Measurements from ENCODE around the gene ATP1A1. TPM values are rescaled to one million over a fixed set of nuclear protein-coding genes. Genes with fewer than 3 reads are reported as not detected.
A peak's percentile ranks its signal among the peaks of the same experiment; 100 is the strongest.

Gene ATP1A1
- total RNA-seq, 2 donors from 2014 or later: 259 to 313 TPM

GRCh38 chr1:116379057-116379630 lies 6.1 kb downstream of the ATP1A1 start:
- peak overlapping the region; percentile 81 for H3K4me3 Mint-ChIP-seq
- peak overlapping the region; percentile 97 for H3K27ac Mint-ChIP-seq
- no peaks in the 10 kb centered on the region for H3K9me3 ChIP-seq (ENCODE audit: control insufficient read depth, low read length, poor library complexity, severe bottlenecking)
- H3K36me3 Mint-ChIP-seq (ENCODE audit: low read depth): no peaks in the 10 kb centered on the region
- no peak for DNase-seq
- ATAC-seq: no peak
- no peaks in the 10 kb centered on the region for H3K27me3 Mint-ChIP-seq
- H3K4me1 Mint-ChIP-seq: peaks cover 81% of the 10 kb centered on the region

GRCh38 chr1:116379674-116380498 lies 6.8 kb downstream of the ATP1A1 start:
- no peak for ATAC-seq
- H3K27me3 Mint-ChIP-seq: no peaks in the 10 kb centered on the region
- no peaks in the 10 kb centered on the region for H3K36me3 Mint-ChIP-seq (ENCODE audit: low read depth)
- no peaks in the 10 kb centered on the region for H3K9me3 ChIP-seq (ENCODE audit: control insufficient read depth, low read length, poor library complexity, severe bottlenecking)
- peak overlapping the region; percentile 25 for H3K4me3 Mint-ChIP-seq
- H3K27ac Mint-ChIP-seq: peak overlapping the region; percentile 97
- DNase-seq: no peak
- H3K4me1 Mint-ChIP-seq: peaks cover 74% of the 10 kb centered on the region

GRCh38 chr1:116380499-116381242 lies 7.6 kb downstream of the ATP1A1 start:
- no peak for ATAC-seq
- H3K4me3 Mint-ChIP-seq: peak overlapping the region; percentile 31
- no peak for DNase-seq
- H3K27ac Mint-ChIP-seq: peak overlapping the region; percentile 97
- H3K4me1 Mint-ChIP-seq: peaks cover 66% of the 10 kb centered on the region
- H3K36me3 Mint-ChIP-seq (ENCODE audit: low read depth): no peaks in the 10 kb centered on the region
- no peaks in the 10 kb centered on the region for H3K9me3 ChIP-seq (ENCODE audit: control insufficient read depth, low read length, poor library complexity, severe bottlenecking)
- no peaks in the 10 kb centered on the region for H3K27me3 Mint-ChIP-seq

- H3K36me3 Mint-ChIP-seq (ENCODE audit: low read depth): peaks cover 1% of the 10 kb centered on the region
- H3K27ac Mint-ChIP-seq: peak overlapping the region; percentile 97
- no peaks in the 10 kb centered on the region for H3K9me3 ChIP-seq (ENCODE audit: control insufficient read depth, low read length, poor library complexity, severe bottlenecking)
- no peaks in the 10 kb centered on the region for H3K27me3 Mint-ChIP-seq
- peaks cover 59% of the 10 kb centered on the region for H3K4me1 Mint-ChIP-seq
- H3K4me3 Mint-ChIP-seq: peak overlapping the region; percentile 45
- ATAC-seq (no peak), DNase-seq (no peak)
Observed at GRCh38 chr1:116382321-116382720, 9.3 kb downstream of the ATP1A1 start.

- Mint-ChIP-seq H3K27ac (peak overlapping the region; percentile 97), H3K4me3 (no peak overlapping the region), H3K27me3 (no peaks in the 10 kb centered on the region), H3K4me1 (peaks cover 58% of the 10 kb centered on the region), H3K36me3 (ENCODE audit: low read depth) (peaks cover 5% of the 10 kb centered on the region)
- DNase-seq: no peak
- ATAC-seq: no peak
- H3K9me3 ChIP-seq (ENCODE audit: control insufficient read depth, low read length, poor library complexity, severe bottlenecking): no peaks in the 10 kb centered on the region
Observed at GRCh38 chr1:116382857-116383483, 9.9 kb downstream of the ATP1A1 start.

- Mint-ChIP-seq H3K4me3 (no peak overlapping the region), H3K27me3 (no peaks in the 10 kb centered on the region), H3K36me3 (ENCODE audit: low read depth) (peaks cover 12% of the 10 kb centered on the region), H3K27ac (peak overlapping the region; percentile 89), H3K4me1 (peaks cover 53% of the 10 kb centered on the region)
- ATAC-seq (no peak), DNase-seq (no peak)
- H3K9me3 ChIP-seq (ENCODE audit: control insufficient read depth, low read length, poor library complexity, severe bottlenecking): no peaks in the 10 kb centered on the region
Observed at GRCh38 chr1:116386042-116386441, 13.0 kb downstream of the ATP1A1 start.

GRCh38 chr1:116387551-116387950 lies 14.5 kb downstream of the ATP1A1 start:
- H3K27me3 Mint-ChIP-seq: no peaks in the 10 kb centered on the region
- DNase-seq: no peak
- no peaks in the 10 kb centered on the region for H3K9me3 ChIP-seq (ENCODE audit: control insufficient read depth, low read length, poor library complexity, severe bottlenecking)
- H3K4me3 Mint-ChIP-seq: no peak overlapping the region
- peaks cover 12% of the 10 kb centered on the region for H3K36me3 Mint-ChIP-seq (ENCODE audit: low read depth)
- H3K27ac Mint-ChIP-seq: peak overlapping the region; percentile 89
- ATAC-seq: no peak
- H3K4me1 Mint-ChIP-seq: peaks cover 47% of the 10 kb centered on the region

GRCh38 chr1:116388122-116388521 lies 15.1 kb downstream of the ATP1A1 start:
- no peaks in the 10 kb centered on the region for H3K9me3 ChIP-seq (ENCODE audit: control insufficient read depth, low read length, poor library complexity, severe bottlenecking)
- ATAC-seq (no peak), DNase-seq (no peak)
- H3K4me3 Mint-ChIP-seq: no peak overlapping the region
- no peaks in the 10 kb centered on the region for H3K27me3 Mint-ChIP-seq
- peak overlapping the region; percentile 89 for H3K27ac Mint-ChIP-seq
- peaks cover 45% of the 10 kb centered on the region for H3K4me1 Mint-ChIP-seq
- H3K36me3 Mint-ChIP-seq (ENCODE audit: low read depth): peaks cover 12% of the 10 kb centered on the region

GRCh38 chr1:116389013-116389412 lies 16.0 kb downstream of the ATP1A1 start:
- Mint-ChIP-seq H3K36me3 (ENCODE audit: low read depth) (peaks cover 12% of the 10 kb centered on the region), H3K4me3 (peak overlapping the region; percentile 65), H3K27ac (peak overlapping the region; percentile 89), H3K4me1 (peaks cover 40% of the 10 kb centered on the region), H3K27me3 (no peaks in the 10 kb centered on the region)
- H3K9me3 ChIP-seq (ENCODE audit: control insufficient read depth, low read length, poor library complexity, severe bottlenecking): no peaks in the 10 kb centered on the region
- DNase-seq: no peak
- ATAC-seq: peak; percentile 16

- Mint-ChIP-seq H3K4me1 (peaks cover 40% of the 10 kb centered on the region), H3K4me3 (no peak overlapping the region), H3K36me3 (ENCODE audit: low read depth) (peaks cover 12% of the 10 kb centered on the region), H3K27ac (peak overlapping the region; percentile 89), H3K27me3 (no peaks in the 10 kb centered on the region)
- ATAC-seq (peak; percentile 55), DNase-seq (no peak)
- H3K9me3 ChIP-seq (ENCODE audit: control insufficient read depth, low read length, poor library complexity, severe bottlenecking): no peaks in the 10 kb centered on the region
Observed at GRCh38 chr1:116389686-116390085, 16.6 kb downstream of the ATP1A1 start.

GRCh38 chr1:116390195-116390594 lies 17.2 kb downstream of the ATP1A1 start:
- Mint-ChIP-seq H3K4me1 (peaks cover 43% of the 10 kb centered on the region), H3K4me3 (no peak overlapping the region), H3K36me3 (ENCODE audit: low read depth) (peaks cover 12% of the 10 kb centered on the region), H3K27ac (peak overlapping the region; percentile 89), H3K27me3 (no peaks in the 10 kb centered on the region)
- H3K9me3 ChIP-seq (ENCODE audit: control insufficient read depth, low read length, poor library complexity, severe bottlenecking): no peaks in the 10 kb centered on the region
- ATAC-seq (peak; percentile 96), DNase-seq (peak in 2 of 3 donors; percentile 29 to 36)

- ATAC-seq (no peak), DNase-seq (no peak)
- Mint-ChIP-seq H3K27me3 (no peaks in the 10 kb centered on the region), H3K4me3 (no peak overlapping the region), H3K4me1 (peaks cover 43% of the 10 kb centered on the region), H3K27ac (peak overlapping the region; percentile 89), H3K36me3 (ENCODE audit: low read depth) (peaks cover 12% of the 10 kb centered on the region)
- no peaks in the 10 kb centered on the region for H3K9me3 ChIP-seq (ENCODE audit: control insufficient read depth, low read length, poor library complexity, severe bottlenecking)
Observed at GRCh38 chr1:116391185-116391584, 18.1 kb downstream of the ATP1A1 start.

Measured in T-helper 17 cell (primary cell).